Neural progenitor cell (in vitro differentiated cells): ENCODE results near the gene RNF13. TPM values are rescaled to one million over a fixed set of nuclear protein-coding genes. Genes with fewer than 3 reads are reported as not detected.

Experiments used
- DNase-seq: peaks from one replicate; pipeline ENCODE4 v3.0.0-alpha.2; 2016; ENCODE audit warnings: low spot score
- H2AFZ ChIP-seq: fragments of 200-600 bp; sonication (generic); replicated peaks from 2 replicates; pipeline ENCODE4 v1.6.1; 2016; ENCODE audit warnings: antibody characterized with exemption
- H3F3A ChIP-seq: fragments of 200-600 bp; sonication (generic); 2 replicates; pipeline ENCODE4 v1.6.1; 2016; ENCODE audit warnings: antibody characterized with exemption, low read depth
- H3K27ac ChIP-seq: fragments of 200-600 bp; sonication (generic); 2 replicates; pipeline ENCODE4 v1.5.1; 2016; ENCODE audit warnings: mild to moderate bottlenecking
- H3K27me3 ChIP-seq: fragments of 200-600 bp; sonication (generic); 2 replicates; pipeline ENCODE4 v1.6.1; 2016; ENCODE audit warnings: mild to moderate bottlenecking, moderate library complexity
- H3K36me3 ChIP-seq: fragments of 200-600 bp; sonication (generic); 2 replicates; pipeline ENCODE4 v1.5.1; 2016
- H3K4me1 ChIP-seq: fragments of 200-600 bp; sonication (generic); 2 replicates; pipeline ENCODE4 v1.6.1; 2016; ENCODE audit warnings: mixed run types
- H3K4me2 ChIP-seq: fragments of 200-600 bp; sonication (generic); 2 replicates; pipeline ENCODE4 v1.6.1; 2016
- H3K4me3 ChIP-seq: fragments of 200-600 bp; sonication (generic); 2 replicates; pipeline ENCODE4 v1.5.1; 2016
- H3K79me2 ChIP-seq: fragments of 200-600 bp; sonication (generic); 2 replicates; pipeline ENCODE4 v1.6.1; 2016; ENCODE audit warnings: low read depth
- H3K9ac ChIP-seq: fragments of 200-600 bp; sonication (generic); 2 replicates; pipeline ENCODE4 v1.6.1; 2016
- H3K9me3 ChIP-seq: fragments of 200-600 bp; sonication (generic); 2 replicates; pipeline ENCODE4 v1.5.1; 2016; ENCODE audit warnings: low read depth
- H4K20me1 ChIP-seq: fragments of 200-600 bp; sonication (generic); 2 replicates; pipeline ENCODE4 v1.6.1; 2016; ENCODE audit warnings: low read depth
- H3K27ac Mint-ChIP-seq: 3 replicates; pipeline ENCODE4 v1.8.0; 2021; ENCODE audit warnings: mixed read lengths
- H3K27me3 Mint-ChIP-seq: 2 replicates; pipeline ENCODE4 v1.8.0; 2022; ENCODE audit warnings: low read depth, mild to moderate bottlenecking, inconsistent platforms, moderate library complexity, mixed read lengths; ENCODE audit not compliant: insufficient read depth
- H3K36me3 Mint-ChIP-seq: 3 replicates; pipeline ENCODE4 v1.8.0; 2021; ENCODE audit warnings: mixed read lengths
- H3K4me1 Mint-ChIP-seq: 3 replicates; pipeline ENCODE4 v1.8.0; 2021; ENCODE audit warnings: mixed read lengths
- H3K4me3 Mint-ChIP-seq: 3 replicates; pipeline ENCODE4 v1.8.0; 2021; ENCODE audit warnings: mild to moderate bottlenecking, moderate library complexity, mixed read lengths
- H3K9me3 Mint-ChIP-seq: 3 replicates; pipeline ENCODE4 v1.8.0; 2020; ENCODE audit warnings: mixed read lengths
- EZH2 ChIP-seq: fragments of 200-600 bp; sonication (generic); IDR thresholded peaks from 2 replicates; pipeline ENCODE4 v1.6.1; 2017; ENCODE audit warnings: antibody characterized with exemption, mild to moderate bottlenecking, moderate library complexity
- EZH2phosphoT487 ChIP-seq: fragments of 200-600 bp; sonication (generic); IDR thresholded peaks from 2 replicates; pipeline ENCODE4 v1.6.1; 2017; ENCODE audit warnings: antibody characterized with exemption
- total RNA-seq: library from RNA; depleted of rRNA; stranded (reverse); fragments of >200 nt; gene quantifications from 2 replicates; pipeline ENCODE4 v1.2.3, GENCODE V29; 2015; ENCODE audit warnings: low replicate concordance
- TF ChIP-seq, protein P1 (sequence below): fragments of 200-600 bp; sonication (generic); IDR thresholded peaks from 2 replicates; pipeline ENCODE4 v1.5.1; 2017; ENCODE audit warnings: antibody characterized with exemption, mild to moderate bottlenecking

Gene RNF13, protein sequence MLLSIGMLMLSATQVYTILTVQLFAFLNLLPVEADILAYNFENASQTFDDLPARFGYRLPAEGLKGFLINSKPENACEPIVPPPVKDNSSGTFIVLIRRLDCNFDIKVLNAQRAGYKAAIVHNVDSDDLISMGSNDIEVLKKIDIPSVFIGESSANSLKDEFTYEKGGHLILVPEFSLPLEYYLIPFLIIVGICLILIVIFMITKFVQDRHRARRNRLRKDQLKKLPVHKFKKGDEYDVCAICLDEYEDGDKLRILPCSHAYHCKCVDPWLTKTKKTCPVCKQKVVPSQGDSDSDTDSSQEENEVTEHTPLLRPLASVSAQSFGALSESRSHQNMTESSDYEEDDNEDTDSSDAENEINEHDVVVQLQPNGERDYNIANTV
- 23.2 and 45.2 TPM in 2 replicates for total RNA-seq

DNA sequence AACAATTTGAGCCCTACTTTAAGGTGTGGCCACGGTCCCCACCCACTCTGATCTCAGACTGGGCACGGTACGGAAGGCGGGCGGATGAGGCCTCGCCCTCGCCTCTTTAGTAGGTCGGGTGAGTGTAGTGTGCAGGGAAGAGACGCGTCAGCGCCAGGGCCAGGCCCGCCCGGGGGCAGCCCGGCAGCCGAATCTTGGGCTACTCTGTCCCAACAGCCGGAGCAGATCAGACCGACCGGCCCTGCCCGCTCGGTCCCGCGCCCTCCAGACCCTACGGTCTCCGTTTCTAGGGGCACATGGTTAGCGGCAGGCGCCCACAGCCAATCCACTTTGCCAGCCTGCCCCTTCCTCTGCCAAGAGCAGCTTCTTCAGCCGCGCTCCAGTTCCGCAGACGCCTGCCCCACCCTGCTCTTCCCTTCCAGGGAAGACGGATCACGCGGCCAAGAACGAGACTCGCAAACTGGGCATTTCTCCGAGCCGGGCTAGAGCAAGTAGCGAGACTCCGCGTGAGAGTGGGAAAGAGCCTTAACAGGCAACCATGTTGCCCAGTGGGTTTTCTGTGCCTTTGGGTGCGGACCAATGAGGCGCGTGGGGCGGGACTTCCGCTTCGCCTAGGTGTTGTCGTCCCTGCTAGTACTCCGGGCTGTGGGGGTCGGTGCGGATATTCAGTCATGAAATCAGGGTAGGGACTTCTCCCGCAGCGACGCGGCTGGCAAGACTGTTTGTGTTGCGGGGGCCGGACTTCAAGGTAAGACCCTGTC is at the start of gene RNF13:
Gene RNF13, plus strand, starts transcription at position 610 of the 761 bp plus-strand sequence. CDS start 32,812 bp downstream, outside the sequence.
- H3F3A ChIP-seq: peaks cover 31% of the 10 kb centered on the region
- peaks cover 40% of the 10 kb centered on the region for H3K79me2 ChIP-seq
- peak within 1 kb of the TSS; percentile 74 for H3K4me3 ChIP-seq
- H3K9me3 ChIP-seq: no peaks in the 10 kb centered on the region
- TF ChIP-seq EZH2phosphoT487: no peak
- TF ChIP-seq, protein P1, sequence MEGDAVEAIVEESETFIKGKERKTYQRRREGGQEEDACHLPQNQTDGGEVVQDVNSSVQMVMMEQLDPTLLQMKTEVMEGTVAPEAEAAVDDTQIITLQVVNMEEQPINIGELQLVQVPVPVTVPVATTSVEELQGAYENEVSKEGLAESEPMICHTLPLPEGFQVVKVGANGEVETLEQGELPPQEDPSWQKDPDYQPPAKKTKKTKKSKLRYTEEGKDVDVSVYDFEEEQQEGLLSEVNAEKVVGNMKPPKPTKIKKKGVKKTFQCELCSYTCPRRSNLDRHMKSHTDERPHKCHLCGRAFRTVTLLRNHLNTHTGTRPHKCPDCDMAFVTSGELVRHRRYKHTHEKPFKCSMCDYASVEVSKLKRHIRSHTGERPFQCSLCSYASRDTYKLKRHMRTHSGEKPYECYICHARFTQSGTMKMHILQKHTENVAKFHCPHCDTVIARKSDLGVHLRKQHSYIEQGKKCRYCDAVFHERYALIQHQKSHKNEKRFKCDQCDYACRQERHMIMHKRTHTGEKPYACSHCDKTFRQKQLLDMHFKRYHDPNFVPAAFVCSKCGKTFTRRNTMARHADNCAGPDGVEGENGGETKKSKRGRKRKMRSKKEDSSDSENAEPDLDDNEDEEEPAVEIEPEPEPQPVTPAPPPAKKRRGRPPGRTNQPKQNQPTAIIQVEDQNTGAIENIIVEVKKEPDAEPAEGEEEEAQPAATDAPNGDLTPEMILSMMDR: no peak
- no peak for TF ChIP-seq EZH2
- no peak within 1 kb of the TSS for H3K9ac ChIP-seq
- peak within 1 kb of the TSS; percentile 98 for H2AFZ ChIP-seq
- peak within 1 kb of the TSS; percentile 48 for H3K27ac ChIP-seq
- no peaks in the 10 kb centered on the region for H3K27me3 ChIP-seq
- Mint-ChIP-seq H3K4me3 (peak within 1 kb of the TSS; percentile 99), H3K36me3 (peaks cover 2% of the 10 kb centered on the region), H3K4me1 (peaks cover 26% of the 10 kb centered on the region), H3K27ac (peak within 1 kb of the TSS; percentile 96), H3K9me3 (no peaks in the 10 kb centered on the region), H3K27me3 (peaks cover 2% of the 10 kb centered on the region)
- peak; percentile 90 for DNase-seq
- peaks cover 29% of the 10 kb centered on the region for H4K20me1 ChIP-seq
- H3K36me3 ChIP-seq: no peaks in the 10 kb centered on the region
- peak within 1 kb of the TSS; percentile 96 for H3K4me2 ChIP-seq
- peaks cover 13% of the 10 kb centered on the region for H3K4me1 ChIP-seq

DNA sequence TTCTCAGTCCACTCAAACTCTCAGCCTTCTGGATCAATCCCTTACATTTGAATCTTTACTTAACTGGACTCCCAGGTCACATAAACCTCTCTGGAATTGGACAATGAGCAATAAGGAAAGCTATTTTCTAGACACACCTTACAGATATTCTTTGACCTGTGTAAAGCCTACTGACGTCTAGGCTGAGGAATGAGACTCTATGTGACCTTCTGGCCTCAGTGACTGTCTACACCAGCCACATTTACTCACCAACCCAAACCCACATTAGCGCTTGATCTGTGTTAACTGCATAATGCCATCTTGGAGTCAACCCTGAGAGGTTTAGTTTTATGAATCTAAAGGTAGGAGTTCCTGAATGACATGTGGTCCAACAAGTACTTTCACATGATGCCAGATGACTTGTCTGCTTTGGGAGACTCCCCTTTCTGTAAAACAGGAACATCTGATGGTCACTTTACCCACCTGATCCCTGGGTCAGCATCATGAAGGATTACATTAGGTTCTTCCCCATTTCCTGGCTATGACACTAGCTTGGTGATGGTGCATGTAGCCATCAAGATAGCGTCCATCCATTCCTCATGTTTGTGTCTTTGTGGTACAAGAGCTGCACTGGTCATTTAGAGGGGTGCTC is 49.3 kb upstream of the RNF13 start:
- no peak overlapping the region for H3K27ac Mint-ChIP-seq
- Histone ChIP-seq H3K27me3 (peaks cover 33% of the 10 kb centered on the region), H2AFZ (no peak overlapping the region)

DNA sequence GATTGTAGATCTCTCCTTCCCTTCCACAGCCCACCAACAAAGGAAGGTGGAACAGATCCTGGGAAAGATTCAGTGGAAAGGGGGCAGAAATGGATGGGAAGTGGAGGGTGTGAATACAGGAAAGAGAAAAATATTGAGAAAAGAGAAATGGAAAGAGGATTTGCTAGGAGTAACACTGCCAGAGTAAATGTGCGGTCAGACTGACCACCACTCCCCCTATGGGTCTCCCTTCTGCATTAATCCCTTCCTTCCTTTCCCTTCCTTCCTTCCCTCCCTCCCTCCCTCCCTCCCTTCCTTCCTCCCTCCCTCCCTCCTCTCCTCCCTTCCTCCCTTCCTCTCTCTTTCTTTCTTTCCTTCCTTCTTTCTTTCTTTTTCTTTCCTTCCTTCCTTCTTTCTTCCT is 48.7 kb upstream of the RNF13 start:
- no peak overlapping the region for H3K4me2 ChIP-seq
- H3K9ac ChIP-seq: no peak overlapping the region
- no peaks in the 10 kb centered on the region for H3K79me2 ChIP-seq
- H3K36me3 ChIP-seq: no peaks in the 10 kb centered on the region
- DNase-seq: no peak
- H3K4me1 ChIP-seq: no peaks in the 10 kb centered on the region
- Mint-ChIP-seq H3K4me1 (peaks cover 5% of the 10 kb centered on the region), H3K9me3 (no peaks in the 10 kb centered on the region), H3K27me3 (no peaks in the 10 kb centered on the region), H3K4me3 (no peak overlapping the region), H3K36me3 (no peaks in the 10 kb centered on the region), H3K27ac (no peak overlapping the region)
- no peak overlapping the region for H2AFZ ChIP-seq
- H3K27me3 ChIP-seq: peaks cover 33% of the 10 kb centered on the region
- no peaks in the 10 kb centered on the region for H3F3A ChIP-seq
- no peak overlapping the region for H3K4me3 ChIP-seq
- TF ChIP-seq, protein P1: no peak
- no peak for TF ChIP-seq EZH2
- TF ChIP-seq EZH2phosphoT487: no peak
- no peak overlapping the region for H3K27ac ChIP-seq
- no peaks in the 10 kb centered on the region for H3K9me3 ChIP-seq
- H4K20me1 ChIP-seq: no peaks in the 10 kb centered on the region

More for the DNA sequence above, 49.3 kb upstream of the RNF13 start:
- Histone ChIP-seq H3K36me3 (no peaks in the 10 kb centered on the region), H3K9me3 (no peaks in the 10 kb centered on the region), H3K4me3 (no peak overlapping the region), H3K79me2 (no peaks in the 10 kb centered on the region), H3K4me2 (no peak overlapping the region), H3K9ac (no peak overlapping the region), H4K20me1 (no peaks in the 10 kb centered on the region), H3K27ac (no peak overlapping the region), H3F3A (no peaks in the 10 kb centered on the region), H3K4me1 (no peaks in the 10 kb centered on the region)
- no peak for TF ChIP-seq EZH2phosphoT487
- no peak for TF ChIP-seq EZH2
- TF ChIP-seq, protein P1: no peak
- no peaks in the 10 kb centered on the region for H3K36me3 Mint-ChIP-seq
- no peak overlapping the region for H3K4me3 Mint-ChIP-seq
- DNase-seq: no peak
- no peaks in the 10 kb centered on the region for H3K27me3 Mint-ChIP-seq
- peaks cover 5% of the 10 kb centered on the region for H3K4me1 Mint-ChIP-seq
- no peaks in the 10 kb centered on the region for H3K9me3 Mint-ChIP-seq
